ENCODE measurements around the gene PTCRA. TPM values are rescaled to one million over a fixed set of nuclear protein-coding genes. Genes with fewer than 3 reads are reported as not detected.

PTCRA gene, protein sequence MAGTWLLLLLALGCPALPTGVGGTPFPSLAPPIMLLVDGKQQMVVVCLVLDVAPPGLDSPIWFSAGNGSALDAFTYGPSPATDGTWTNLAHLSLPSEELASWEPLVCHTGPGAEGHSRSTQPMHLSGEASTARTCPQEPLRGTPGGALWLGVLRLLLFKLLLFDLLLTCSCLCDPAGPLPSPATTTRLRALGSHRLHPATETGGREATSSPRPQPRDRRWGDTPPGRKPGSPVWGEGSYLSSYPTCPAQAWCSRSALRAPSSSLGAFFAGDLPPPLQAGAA
- total RNA-seq = not detected in 2 replicates

DNA sequence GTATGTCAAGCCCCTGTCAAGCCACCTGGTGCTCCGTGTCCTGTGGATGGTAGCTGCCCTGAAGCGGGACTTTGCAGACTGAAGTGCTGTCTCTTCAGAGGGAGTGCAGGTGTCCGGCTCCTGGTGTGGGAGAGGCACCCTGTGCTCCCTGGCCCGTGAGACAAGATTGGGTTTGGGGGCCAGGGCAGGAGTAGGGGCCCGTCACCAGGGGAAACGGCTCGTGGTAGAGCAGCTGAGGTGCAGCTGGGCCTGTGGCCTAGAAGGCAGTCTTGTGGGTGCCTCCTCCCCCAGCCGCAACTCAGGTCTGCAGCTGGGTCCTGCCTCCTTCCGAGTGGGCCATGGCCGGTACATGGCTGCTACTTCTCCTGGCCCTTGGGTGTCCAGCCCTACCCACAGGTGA lies at the start of gene PTCRA:
Gene PTCRA (plus strand): TSS at position 322 of the 400 bp plus-strand sequence. CDS start 17 bp downstream, at position 339.

DNA sequence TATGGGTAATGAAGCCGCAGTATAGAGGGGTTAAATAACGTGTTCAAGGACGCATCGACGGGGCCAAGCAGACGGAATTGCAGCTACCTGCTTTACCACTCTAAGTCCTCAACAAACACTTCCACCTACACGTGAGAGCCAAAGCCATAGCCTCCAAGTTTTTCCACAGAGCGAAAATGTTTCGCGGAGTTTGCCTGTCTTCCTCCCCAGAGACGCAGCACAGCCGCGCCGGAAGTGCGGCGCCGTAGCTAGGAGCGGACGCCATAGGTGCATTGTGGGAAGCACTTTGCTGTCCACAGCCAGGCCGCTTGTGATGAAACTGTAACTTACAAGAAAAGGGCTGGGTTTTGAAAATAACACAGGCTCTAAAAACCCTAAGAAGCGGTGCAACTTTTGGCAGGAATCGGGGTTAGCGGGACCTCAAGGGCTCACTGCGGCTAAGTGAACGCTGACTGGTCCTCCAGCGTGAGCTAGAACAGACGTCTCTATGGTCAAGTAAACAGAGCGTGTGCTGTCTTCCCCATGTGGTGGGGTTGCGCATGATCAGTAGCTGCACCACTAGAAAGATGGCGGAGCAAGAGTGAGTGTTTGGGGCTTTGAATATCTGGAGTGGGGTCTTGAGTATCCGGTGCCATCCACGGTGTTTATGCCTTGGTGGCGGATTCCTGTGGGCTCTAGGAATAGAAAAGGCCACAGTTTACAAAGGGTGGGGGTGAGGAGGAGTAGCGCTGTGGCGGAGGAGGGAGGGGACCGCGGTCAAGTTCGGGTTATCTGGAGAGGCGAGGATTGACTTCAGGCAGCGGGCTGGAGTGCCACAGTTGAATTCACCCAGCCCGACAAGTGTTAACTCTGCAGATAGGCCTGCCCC lies 36.2 kb upstream of the PTCRA start, which contains the start of gene RPL7L1:
Gene RPL7L1 (plus strand): TSS at position 245 of the 868 bp plus-strand sequence. CDS start 295 bp downstream, at position 540.

DNA sequence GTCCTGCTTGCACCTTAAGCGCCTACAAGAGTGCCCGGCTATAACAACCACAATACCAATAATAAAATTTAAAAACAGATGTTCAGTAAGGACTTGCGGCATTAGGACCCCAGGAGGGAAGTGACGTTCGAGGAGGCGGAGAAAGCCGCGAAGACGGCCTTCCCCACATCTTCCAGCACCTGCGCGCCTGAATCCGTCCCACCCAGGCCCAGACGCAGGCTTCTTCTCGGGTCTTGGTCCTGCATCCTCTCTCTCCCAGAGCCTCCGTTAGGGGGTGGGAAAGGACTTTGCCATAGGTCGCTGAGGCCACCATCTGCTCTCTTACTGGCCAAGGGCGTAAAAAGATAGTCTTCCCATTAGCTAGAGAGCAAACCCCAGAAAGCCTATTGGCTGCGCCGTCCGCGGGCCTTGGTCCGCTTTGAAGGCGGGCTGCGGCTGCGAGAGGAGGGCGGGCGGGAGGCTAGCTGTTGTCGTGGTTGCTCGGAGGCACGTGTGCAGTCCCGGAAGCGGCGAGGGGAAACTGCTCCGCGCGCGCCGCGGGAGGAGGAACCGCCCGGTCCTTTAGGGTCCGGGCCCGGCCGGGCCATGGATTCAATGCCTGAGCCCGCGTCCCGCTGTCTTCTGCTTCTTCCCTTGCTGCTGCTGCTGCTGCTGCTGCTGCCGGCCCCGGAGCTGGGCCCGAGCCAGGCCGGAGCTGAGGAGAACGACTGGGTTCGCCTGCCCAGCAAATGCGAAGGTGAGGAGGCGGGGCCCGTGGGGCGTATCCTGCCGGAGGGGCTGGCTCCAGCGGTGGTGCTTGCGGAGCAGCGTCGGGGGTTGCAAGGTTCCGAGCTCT lies 13.3 kb downstream of the PTCRA start, which contains the start of gene CNPY3:
Gene CNPY3 (plus strand): TSS at position 495 of the 835 bp plus-strand sequence. CDS start 91 bp downstream, at position 586.

DNA sequence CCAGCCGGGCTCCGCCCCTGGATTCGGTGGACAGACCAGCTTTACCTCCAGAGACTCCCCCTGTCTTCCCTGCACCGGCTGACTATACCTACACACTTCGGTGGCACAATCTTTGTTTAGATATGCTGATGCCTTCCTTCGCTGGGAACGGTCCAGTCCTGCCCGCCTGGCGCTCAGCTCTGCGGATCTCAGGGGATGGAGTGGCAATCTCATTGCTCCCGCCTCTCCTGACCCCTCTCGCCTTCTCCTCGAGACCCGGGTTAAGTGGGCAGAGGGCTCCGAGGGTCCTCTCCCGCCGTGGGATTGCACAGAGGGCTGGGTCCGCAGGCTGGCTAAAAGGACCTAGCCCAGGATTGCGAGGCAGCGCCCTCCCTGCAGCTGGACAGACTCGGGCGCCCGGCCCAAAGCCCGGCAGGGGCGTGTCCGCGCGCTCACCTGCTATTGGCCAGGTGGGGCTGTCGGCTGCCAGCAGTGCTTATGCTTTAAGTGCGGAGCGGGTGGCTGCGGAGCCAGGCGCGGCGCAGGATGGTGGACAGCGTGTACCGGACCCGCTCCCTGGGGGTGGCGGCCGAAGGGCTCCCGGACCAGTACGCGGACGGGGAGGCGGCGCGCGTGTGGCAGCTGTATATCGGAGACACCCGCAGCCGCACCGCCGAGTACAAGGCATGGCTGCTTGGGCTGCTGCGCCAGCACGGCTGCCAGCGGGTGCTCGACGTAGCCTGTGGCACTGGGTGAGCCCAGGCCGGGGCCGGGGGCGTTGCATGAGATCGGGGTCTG lies 44.6 kb downstream of the PTCRA start, which contains the start of gene GNMT:
Gene GNMT (plus strand): TSS at position 512 of the 777 bp plus-strand sequence. CDS start 14 bp downstream, at position 526.

Other genes starting within 250 kb of the PTCRA start
- gene PRPH2, start 193.5 kb upstream of the PTCRA start, total RNA-seq = 2.5 and 2.6 TPM in 2 replicates
- gene TBCC, start 169.9 kb upstream of the PTCRA start, total RNA-seq = 30.2 and 38.8 TPM in 2 replicates
- gene BICRAL, start 134.0 kb upstream of the PTCRA start, total RNA-seq = 14.1 and 15.2 TPM in 2 replicates
- 120 and 123 TPM in 2 replicates for gene RPL7L1, start 36.4 kb upstream of the PTCRA start, total RNA-seq
- gene CNPY3, start 13.4 kb downstream of the PTCRA start, total RNA-seq = 23.7 and 27.3 TPM in 2 replicates
- gene GNMT, start 44.7 kb downstream of the PTCRA start, total RNA-seq = 0.11 TPM in 1 of 2 replicates, not detected in the other
- gene PEX6, start 63.1 kb downstream of the PTCRA start, total RNA-seq = 21.4 and 34.2 TPM in 2 replicates
- 40.2 and 42.3 TPM in 2 replicates for gene PPP2R5D, start 68.5 kb downstream of the PTCRA start, total RNA-seq
- 48.7 and 58.7 TPM in 2 replicates for gene MEA1, start 97.9 kb downstream of the PTCRA start, total RNA-seq
- 58.9 and 59.6 TPM in 2 replicates for gene KLHDC3, start 98.2 kb downstream of the PTCRA start, total RNA-seq
- 80.0 and 84.3 TPM in 2 replicates for gene RRP36, start 105.6 kb downstream of the PTCRA start, total RNA-seq
- 35.0 and 44.1 TPM in 2 replicates for gene CUL7, start 137.8 kb downstream of the PTCRA start, total RNA-seq
- 16.2 and 19.1 TPM in 2 replicates for gene MRPL2, start 143.4 kb downstream of the PTCRA start, total RNA-seq
- gene KLC4, start 143.6 kb downstream of the PTCRA start, total RNA-seq = 11.2 and 14.3 TPM in 2 replicates
- 28.3 and 51.5 TPM in 2 replicates for gene PTK7, start 160.3 kb downstream of the PTCRA start, total RNA-seq

All from articular chondrocyte of knee joint (primary cell).